H9 (cell line): ENCODE results near the gene GALNT17. TPM values are rescaled to one million over a fixed set of nuclear protein-coding genes. Genes with fewer than 3 reads are reported as not detected.

Experiments used
- DNase-seq: peaks from one replicate; pipeline ENCODE4 v3.0.0-alpha.2; 2017
- H2AFZ ChIP-seq: one replicate; pipeline ENCODE4 v1.6.1; 2013; ENCODE audit warnings: mild to moderate bottlenecking, low read length, control low read depth, moderate library complexity
- H2AK5ac ChIP-seq: 2 replicates; pipeline ENCODE4 v1.6.1; 2013; ENCODE audit warnings: low read length, control low read depth, mixed read lengths; ENCODE audit not compliant: insufficient read length
- H2BK120ac ChIP-seq: one replicate; pipeline ENCODE4 v1.6.1; 2013; ENCODE audit warnings: low read depth, mild to moderate bottlenecking, low read length, control low read depth, inconsistent platforms; ENCODE audit not compliant: poor library complexity, severe bottlenecking
- H2BK12ac ChIP-seq: 2 replicates; pipeline ENCODE4 v1.6.1; 2013; ENCODE audit warnings: low read length, control low read depth, mixed read lengths, low read depth; ENCODE audit not compliant: insufficient read length
- H2BK15ac ChIP-seq: 2 replicates; pipeline ENCODE4 v1.6.1; 2013; ENCODE audit warnings: low read depth, low read length, control low read depth
- H2BK20ac ChIP-seq: one replicate; pipeline ENCODE4 v1.6.1; 2013; ENCODE audit warnings: low read depth, mild to moderate bottlenecking, low read length, control low read depth, inconsistent platforms; ENCODE audit not compliant: poor library complexity, severe bottlenecking
- H2BK5ac ChIP-seq: 2 replicates; pipeline ENCODE4 v1.6.1; 2013; ENCODE audit warnings: low read length, control low read depth, mixed read lengths; ENCODE audit not compliant: insufficient read length
- H3K14ac ChIP-seq: 2 replicates; pipeline ENCODE4 v1.6.1; 2013; ENCODE audit warnings: low read length, control low read depth; ENCODE audit not compliant: insufficient read depth
- H3K18ac ChIP-seq: 2 replicates; pipeline ENCODE4 v1.6.1; 2013; ENCODE audit warnings: low read depth, mild to moderate bottlenecking, mixed read lengths, low read length, control low read depth; ENCODE audit not compliant: insufficient read length
- H3K23ac ChIP-seq: 2 replicates; pipeline ENCODE4 v1.6.1; 2013; ENCODE audit warnings: low read length, control low read depth, mixed read lengths, low read depth; ENCODE audit not compliant: insufficient read length
- H3K23me2 ChIP-seq: 2 replicates; pipeline ENCODE4 v1.6.1; 2013; ENCODE audit warnings: low read depth, mild to moderate bottlenecking, mixed read lengths, low read length, control low read depth; ENCODE audit not compliant: insufficient read length, poor library complexity, severe bottlenecking
- H3K27ac ChIP-seq: 2 replicates; pipeline ENCODE4 v1.5.1; 2013; ENCODE audit warnings: low read length, control low read depth, mixed read lengths, low read depth; ENCODE audit not compliant: insufficient read length
- H3K27me3 ChIP-seq: 2 replicates; pipeline ENCODE4 v1.6.1; 2013; ENCODE audit warnings: low read length, control low read depth, inconsistent platforms; ENCODE audit not compliant: insufficient read depth
- H3K4ac ChIP-seq: 2 replicates; pipeline ENCODE4 v1.6.1; 2013; ENCODE audit warnings: low read depth, mild to moderate bottlenecking, control low read depth, inconsistent platforms, low read length, moderate library complexity
- H3K4me1 ChIP-seq: 2 replicates; pipeline ENCODE4 v1.6.1; 2013; ENCODE audit warnings: low read length, control low read depth, inconsistent platforms; ENCODE audit not compliant: insufficient read depth
- H3K4me2 ChIP-seq: 2 replicates; pipeline ENCODE4 v1.6.1; 2013; ENCODE audit warnings: low read length, control low read depth, mixed read lengths; ENCODE audit not compliant: insufficient read length, insufficient read depth
- H3K56ac ChIP-seq: 2 replicates; pipeline ENCODE4 v1.6.1; 2013; ENCODE audit warnings: low read depth, mild to moderate bottlenecking, mixed read lengths, low read length, control low read depth; ENCODE audit not compliant: insufficient read length
- H3K79me1 ChIP-seq: 2 replicates; pipeline ENCODE4 v1.6.1; 2013; ENCODE audit warnings: low read depth, mild to moderate bottlenecking, moderate library complexity, low read length, control low read depth, inconsistent platforms; ENCODE audit not compliant: insufficient read depth, poor library complexity, severe bottlenecking
- H3K79me2 ChIP-seq: 2 replicates; pipeline ENCODE4 v1.6.1; 2013; ENCODE audit warnings: low read length, control low read depth, inconsistent platforms; ENCODE audit not compliant: insufficient read depth
- H3K9ac ChIP-seq: 2 replicates; pipeline ENCODE4 v1.6.1; 2013; ENCODE audit warnings: low read length, control low read depth, mixed read lengths; ENCODE audit not compliant: insufficient read length; ENCODE audit errors: extremely low read depth
- H3K9me3 ChIP-seq: one replicate; pipeline ENCODE4 v1.6.1; 2013; ENCODE audit warnings: low read depth, low read length, inconsistent platforms; ENCODE audit not compliant: control insufficient read depth
- H3T11ph ChIP-seq: one replicate; pipeline ENCODE4 v1.6.1; 2013; ENCODE audit warnings: mild to moderate bottlenecking, low read length, control low read depth, inconsistent platforms
- H4K20me1 ChIP-seq: one replicate; pipeline ENCODE4 v1.6.1; 2013; ENCODE audit not compliant: control insufficient read depth, insufficient read length, insufficient read depth
- H4K5ac ChIP-seq: 2 replicates; pipeline ENCODE4 v1.6.1; 2013; ENCODE audit warnings: low read depth, mild to moderate bottlenecking, mixed read lengths, low read length, control low read depth; ENCODE audit not compliant: insufficient read length
- H4K8ac ChIP-seq: replicated peaks from 2 replicates; pipeline ENCODE4 v1.6.1; 2013; ENCODE audit warnings: low read length, control low read depth, mixed read lengths, low read depth; ENCODE audit not compliant: insufficient read length
- H4K91ac ChIP-seq: 2 replicates; pipeline ENCODE4 v1.6.1; 2013; ENCODE audit warnings: low read depth, mild to moderate bottlenecking, moderate library complexity, mixed read lengths, low read length, control low read depth; ENCODE audit not compliant: insufficient read length
- H3K27ac Mint-ChIP-seq, 3 experiments: 2 replicates in 2 of 3; 3 replicates in 1 of 3; pipeline ENCODE4 v1.8.0; 2020 to 2021; ENCODE audit warnings: mixed read lengths in 3 of 3, mild to moderate bottlenecking in 1 of 3, moderate library complexity in 1 of 3
- H3K27me3 Mint-ChIP-seq: 2 replicates; pipeline ENCODE4 v1.8.0; 2021; ENCODE audit warnings: low read depth, mild to moderate bottlenecking, moderate library complexity, mixed read lengths
- H3K36me3 Mint-ChIP-seq, 3 experiments: 2 replicates in 2 of 3; 3 replicates in 1 of 3; pipeline ENCODE4 v1.8.0; 2020 to 2021; ENCODE audit warnings: low read depth in 3 of 3, mixed read lengths in 3 of 3; ENCODE audit not compliant: insufficient read depth in 1 of 3
- H3K4me1 Mint-ChIP-seq, 2 experiments: 2 replicates each; pipeline ENCODE4 v1.8.0; 2020; ENCODE audit warnings: mixed read lengths in 2 of 2
- H3K4me3 Mint-ChIP-seq, 2 experiments: 2 replicates in 1 of 2; 3 replicates in 1 of 2; pipeline ENCODE4 v1.8.0; 2020 to 2021; ENCODE audit warnings: mild to moderate bottlenecking in 2 of 2, mixed read lengths in 2 of 2, moderate library complexity in 1 of 2
- H3K9me3 Mint-ChIP-seq, 2 experiments: 2 replicates in 1 of 2; 3 replicates in 1 of 2; pipeline ENCODE4 v1.8.0; 2020; ENCODE audit warnings: mild to moderate bottlenecking in 2 of 2, mixed read lengths in 2 of 2, moderate library complexity in 1 of 2
- CTCF ChIP-seq: fragments of 200-600 bp; sonication (generic); conservative IDR thresholded peaks from 3 replicates; pipeline ENCODE4 v1.8.0; 2021; ENCODE audit warnings: antibody characterized with exemption, mild to moderate bottlenecking
- WGBS: extraction: QIAGEN DNeasy Blood & Tissue Kit; methylation state at CpG from one replicate; pipeline ENCODE4 v1.1.7; 2013; ENCODE audit warnings: missing lambda C conversion rate, low lambda C conversion rate, mixed read lengths; ENCODE audit not compliant: insufficient read length; ENCODE audit errors: extremely low coverage; 5-methylcytosine and 5-hydroxymethylcytosine counted together
- total RNA-seq: library from RNA; stranded (reverse); gene quantifications from 2 replicates; pipeline ENCODE4 v1.2.1, GENCODE V29; 2021

The GALNT17 gene
- total RNA-seq, 1 experiment from 2014 or later = 43.2 TPM

DNA sequence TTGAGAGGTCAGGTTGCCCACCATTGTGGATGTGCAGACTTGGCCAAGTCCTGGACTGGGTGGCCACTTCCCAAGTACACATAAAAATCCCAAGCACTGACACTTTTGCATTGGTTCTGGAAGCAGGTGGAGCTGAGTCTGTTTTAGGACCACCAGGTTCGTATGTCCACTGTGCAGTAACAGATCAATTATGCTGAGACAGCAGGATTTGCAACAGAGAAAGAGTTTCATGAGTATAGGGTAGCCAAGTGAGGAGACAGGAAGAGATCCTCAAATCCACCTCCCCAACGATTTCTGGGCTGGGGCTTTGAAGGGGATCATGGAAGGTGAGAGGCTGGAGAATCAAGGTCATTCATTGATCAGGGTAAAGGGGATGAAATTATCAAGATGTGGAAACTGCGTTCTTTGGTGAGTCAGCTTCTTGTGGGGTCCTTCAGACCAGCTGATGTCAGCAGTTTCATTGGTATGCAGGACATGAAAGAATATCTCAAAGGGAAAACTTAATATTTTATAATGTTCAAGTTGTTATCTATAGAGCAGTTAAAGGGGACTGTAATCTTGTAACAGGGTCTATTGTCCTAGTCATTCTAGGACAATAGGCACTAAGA lies 277.7 kb downstream of the GALNT17 start:
- no peak overlapping the region for H3K4me3 Mint-ChIP-seq
- H3K27me3 Mint-ChIP-seq = no peaks in the 10 kb centered on the region
- no peaks in the 10 kb centered on the region for H3K27me3 ChIP-seq

More for the DNA sequence above, 277.7 kb downstream of the GALNT17 start:
- WGBS = no CpG with 5 or more reads among the region's 3 CpGs
- Histone ChIP-seq H3K4me1 (no peaks in the 10 kb centered on the region), H4K91ac (no peak overlapping the region), H2BK5ac (no peak overlapping the region), H2AFZ (no peak overlapping the region), H3K56ac (no peak overlapping the region), H2BK120ac (no peak overlapping the region), H3K18ac (no peak overlapping the region), H3K79me1 (no peaks in the 10 kb centered on the region), H4K5ac (no peak overlapping the region), H3K4ac (no peak overlapping the region), H3K4me2 (no peak overlapping the region), H4K8ac (no peak overlapping the region), H3K14ac (no peak overlapping the region), H2AK5ac (no peak overlapping the region), H2BK20ac (no peak overlapping the region), H3K23me2 (no peaks in the 10 kb centered on the region), H3K79me2 (no peaks in the 10 kb centered on the region; the same call in 1 of the 2 replicates), H3K27ac (no peak overlapping the region), H3K9me3 (no peaks in the 10 kb centered on the region), H4K20me1 (no peaks in the 10 kb centered on the region), H3K9ac (no peak overlapping the region), H2BK12ac (no peak overlapping the region), H3T11ph (no peak overlapping the region), H3K23ac (no peak overlapping the region), H2BK15ac (no peak overlapping the region)
- no peak for DNase-seq
- no peak for TF ChIP-seq CTCF
- H3K4me1 Mint-ChIP-seq = peaks cover 0 to 4% of the 10 kb centered on the region in 2 experiments; a peak in 1 of 4 replicates
- H3K9me3 Mint-ChIP-seq = peaks cover 0 to 9% of the 10 kb centered on the region in 2 experiments; a peak in 3 of 5 replicates
- peak overlapping the region in 1 of 3 experiments; percentile 20; a peak in 2 of 7 replicates for H3K27ac Mint-ChIP-seq
- peaks cover 28 to 48% (median 28%) of the 10 kb centered on the region in 3 experiments for H3K36me3 Mint-ChIP-seq
